HepG2 (cell line): ENCODE data around the gene EMP2. TPM values are rescaled to one million over a fixed set of nuclear protein-coding genes. Genes with fewer than 3 reads are reported as not detected.
A peak's percentile ranks its signal among the peaks of the same experiment; 100 is the strongest.

ENCODE experiments used
- DPF2 ChIP-seq: sonication (generic); formaldehyde crosslinking; IDR thresholded peaks from 2 replicates; pipeline ENCODE4 v1.4.0; 2020; ENCODE audit warnings: mild to moderate bottlenecking, low read depth, missing genetic modification reagents, borderline replicate concordance
- E2F2 ChIP-seq: sonication (generic); formaldehyde crosslinking; IDR thresholded peaks from 2 replicates; pipeline ENCODE4 v1.4.0; 2020; ENCODE audit warnings: missing genetic modification reagents, borderline replicate concordance
- ESRRA ChIP-seq: sonication (generic); formaldehyde crosslinking; IDR thresholded peaks from 2 replicates; pipeline ENCODE4 v1.5.1; 2020; ENCODE audit warnings: mild to moderate bottlenecking, low read depth, missing genetic modification reagents
- KMT2A ChIP-seq: sonication (generic); formaldehyde crosslinking; IDR thresholded peaks from 2 replicates; pipeline ENCODE4 v1.4.0; 2020; ENCODE audit warnings: missing genetic modification reagents
- MXD4 ChIP-seq: IDR thresholded peaks from 2 replicates; pipeline ENCODE4 v1.6.1; 2016; ENCODE audit warnings: mild to moderate bottlenecking, missing biosample characterization, missing genetic modification reagents
- SKIL ChIP-seq: sonication (generic); formaldehyde crosslinking; IDR thresholded peaks from 2 replicates; pipeline ENCODE4 v1.8.0; 2022; ENCODE audit warnings: missing genetic modification reagents, mild to moderate bottlenecking, moderate library complexity, borderline replicate concordance
- ZBED4 ChIP-seq: sonication (generic); formaldehyde crosslinking; IDR thresholded peaks from 2 replicates; pipeline ENCODE4 v1.4.0; 2020; ENCODE audit warnings: missing genetic modification reagents, borderline replicate concordance
- ZNF205 ChIP-seq: IDR thresholded peaks from 2 replicates; pipeline ENCODE4 v1.6.1; 2018; ENCODE audit warnings: missing biosample characterization, missing genetic modification reagents
- ZNF24 ChIP-seq: fragments of 450-650 bp; IDR thresholded peaks from 2 replicates; pipeline ENCODE4 v1.6.1; 2017; ENCODE audit warnings: antibody characterized with exemption, mild to moderate bottlenecking
- ZNF34 ChIP-seq: sonication (generic); formaldehyde crosslinking; IDR thresholded peaks from 2 replicates; pipeline ENCODE4 v1.4.0; 2020; ENCODE audit warnings: mild to moderate bottlenecking, missing genetic modification reagents, borderline replicate concordance
- ZNF468 ChIP-seq: sonication (generic); formaldehyde crosslinking; IDR thresholded peaks from 2 replicates; pipeline ENCODE4 v1.8.0; 2022; ENCODE audit warnings: mild to moderate bottlenecking, moderate library complexity, missing genetic modification reagents
- ZNF780A ChIP-seq: sonication (generic); formaldehyde crosslinking; IDR thresholded peaks from 2 replicates; pipeline ENCODE4 v1.8.0; 2022; ENCODE audit warnings: mild to moderate bottlenecking, missing genetic modification reagents, moderate library complexity
- polyA plus RNA-seq, 8 experiments: library from polyadenylated mRNA; depleted of rRNA in 3 of 8; stranded (reverse) in 7 of 8; unstranded in 1 of 8; fragments of >200 nt; fragmentation: Illumina TruSeq in 4 of 8; extraction: Trizol in 4 of 8; gene quantifications; 2 replicates each; pipeline versions ENCODE4 v1.2.1 to v1.2.3, GENCODE V29; 2011 to 2016; ENCODE audit warnings: low read depth in 4 of 8, missing spikeins in 1 of 8, mixed read lengths in 1 of 8; ENCODE audit not compliant: insufficient read depth in 1 of 8
- total RNA-seq, 5 experiments: library from RNA; depleted of rRNA; stranded (reverse); fragments of >200 nt; fragmentation: Illumina TruSeq; extraction: Trizol; gene quantifications; 2 replicates each; pipeline ENCODE4 v1.2.3, GENCODE V29; 2016; ENCODE audit warnings: low read depth in 1 of 5
- TF ChIP-seq, protein P1 (sequence below): sonication (generic); formaldehyde crosslinking; IDR thresholded peaks from 2 replicates; pipeline ENCODE4 v1.4.0; 2020; ENCODE audit warnings: missing genetic modification reagents
- TF ChIP-seq, protein P2 (sequence below): sonication (generic); formaldehyde crosslinking; IDR thresholded peaks from 2 replicates; pipeline ENCODE4 v1.8.1; 2023; ENCODE audit warnings: mild to moderate bottlenecking, moderate library complexity, missing genetic modification reagents

The EMP2 gene
- total and polyA plus RNA-seq, 2 of the 13 experiments (the other 11 are each of a cell fraction or from before 2014, with no cell fraction given), result 24.6 to 91.2 TPM

DNA sequence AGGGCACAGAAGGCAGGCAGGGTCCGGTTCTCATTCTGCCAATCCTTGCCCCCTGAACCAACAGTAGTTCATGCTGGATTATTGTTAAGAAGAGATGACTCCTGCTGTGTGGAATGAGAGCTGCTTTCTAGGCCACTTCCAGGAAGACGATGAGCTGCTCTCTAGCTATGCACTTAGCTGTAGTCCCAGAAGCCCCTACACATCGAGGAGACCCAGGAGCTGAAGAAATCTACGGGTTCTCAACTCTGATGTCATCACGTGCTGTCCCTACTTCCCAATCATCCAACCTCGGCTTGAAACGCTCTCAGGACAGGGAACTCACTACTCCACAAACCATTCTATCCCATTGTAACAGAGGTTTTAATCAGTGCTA is 29.0 kb upstream of the EMP2 start (continued):
- TF ChIP-seq ZBED4 (CRISPR knock-in tag), result no peak
- TF ChIP-seq E2F2, result no peak
- no peak for TF ChIP-seq DPF2 (CRISPR knock-in tag)
- TF ChIP-seq SKIL (CRISPR knock-in tag), result no peak
- TF ChIP-seq ZNF205, result no peak
- 0 out of 2 replicates have a peak, but pooled peaks have one; percentile 9 for TF ChIP-seq MXD4 (CRISPR knock-in tag)
- TF ChIP-seq, protein P1, sequence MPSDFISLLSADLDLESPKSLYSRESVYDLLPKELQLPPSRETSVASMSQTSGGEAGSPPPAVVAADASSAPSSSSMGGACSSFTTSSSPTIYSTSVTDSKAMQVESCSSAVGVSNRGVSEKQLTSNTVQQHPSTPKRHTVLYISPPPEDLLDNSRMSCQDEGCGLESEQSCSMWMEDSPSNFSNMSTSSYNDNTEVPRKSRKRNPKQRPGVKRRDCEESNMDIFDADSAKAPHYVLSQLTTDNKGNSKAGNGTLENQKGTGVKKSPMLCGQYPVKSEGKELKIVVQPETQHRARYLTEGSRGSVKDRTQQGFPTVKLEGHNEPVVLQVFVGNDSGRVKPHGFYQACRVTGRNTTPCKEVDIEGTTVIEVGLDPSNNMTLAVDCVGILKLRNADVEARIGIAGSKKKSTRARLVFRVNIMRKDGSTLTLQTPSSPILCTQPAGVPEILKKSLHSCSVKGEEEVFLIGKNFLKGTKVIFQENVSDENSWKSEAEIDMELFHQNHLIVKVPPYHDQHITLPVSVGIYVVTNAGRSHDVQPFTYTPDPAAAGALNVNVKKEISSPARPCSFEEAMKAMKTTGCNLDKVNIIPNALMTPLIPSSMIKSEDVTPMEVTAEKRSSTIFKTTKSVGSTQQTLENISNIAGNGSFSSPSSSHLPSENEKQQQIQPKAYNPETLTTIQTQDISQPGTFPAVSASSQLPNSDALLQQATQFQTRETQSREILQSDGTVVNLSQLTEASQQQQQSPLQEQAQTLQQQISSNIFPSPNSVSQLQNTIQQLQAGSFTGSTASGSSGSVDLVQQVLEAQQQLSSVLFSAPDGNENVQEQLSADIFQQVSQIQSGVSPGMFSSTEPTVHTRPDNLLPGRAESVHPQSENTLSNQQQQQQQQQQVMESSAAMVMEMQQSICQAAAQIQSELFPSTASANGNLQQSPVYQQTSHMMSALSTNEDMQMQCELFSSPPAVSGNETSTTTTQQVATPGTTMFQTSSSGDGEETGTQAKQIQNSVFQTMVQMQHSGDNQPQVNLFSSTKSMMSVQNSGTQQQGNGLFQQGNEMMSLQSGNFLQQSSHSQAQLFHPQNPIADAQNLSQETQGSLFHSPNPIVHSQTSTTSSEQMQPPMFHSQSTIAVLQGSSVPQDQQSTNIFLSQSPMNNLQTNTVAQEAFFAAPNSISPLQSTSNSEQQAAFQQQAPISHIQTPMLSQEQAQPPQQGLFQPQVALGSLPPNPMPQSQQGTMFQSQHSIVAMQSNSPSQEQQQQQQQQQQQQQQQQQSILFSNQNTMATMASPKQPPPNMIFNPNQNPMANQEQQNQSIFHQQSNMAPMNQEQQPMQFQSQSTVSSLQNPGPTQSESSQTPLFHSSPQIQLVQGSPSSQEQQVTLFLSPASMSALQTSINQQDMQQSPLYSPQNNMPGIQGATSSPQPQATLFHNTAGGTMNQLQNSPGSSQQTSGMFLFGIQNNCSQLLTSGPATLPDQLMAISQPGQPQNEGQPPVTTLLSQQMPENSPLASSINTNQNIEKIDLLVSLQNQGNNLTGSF (CRISPR knock-in tag), result no peak
- TF ChIP-seq ZNF24, result no peak
- TF ChIP-seq ZNF780A (CRISPR knock-in tag), result no peak
- TF ChIP-seq KMT2A (CRISPR knock-in tag), result no peak
- TF ChIP-seq ZNF468 (CRISPR knock-in tag), result no peak
- no peak for TF ChIP-seq ESRRA
- no peak for TF ChIP-seq ZNF34
- TF ChIP-seq, protein P2, sequence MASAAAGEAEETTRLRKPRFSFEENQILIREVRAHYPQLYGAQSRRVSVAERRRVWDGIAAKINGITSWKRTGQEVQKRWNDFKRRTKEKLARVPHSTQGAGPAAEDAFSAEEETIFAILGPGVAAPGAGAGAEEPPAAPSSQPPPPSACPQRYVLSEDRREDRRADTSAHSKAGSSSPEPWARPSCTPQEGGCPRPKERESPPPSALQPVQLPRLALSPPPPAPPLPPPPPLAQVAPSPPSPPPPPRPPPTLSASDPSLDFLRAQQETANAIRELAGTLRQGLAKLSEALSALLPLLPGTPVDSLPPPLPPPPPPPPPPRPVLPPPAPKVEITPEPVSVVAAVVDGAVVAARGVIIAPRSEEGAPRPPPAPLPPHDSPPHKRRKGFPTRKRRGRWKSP (CRISPR knock-in tag), result no peak
